ENCODE data around the gene LTO1.

- TF ChIP-seq, protein P1, sequence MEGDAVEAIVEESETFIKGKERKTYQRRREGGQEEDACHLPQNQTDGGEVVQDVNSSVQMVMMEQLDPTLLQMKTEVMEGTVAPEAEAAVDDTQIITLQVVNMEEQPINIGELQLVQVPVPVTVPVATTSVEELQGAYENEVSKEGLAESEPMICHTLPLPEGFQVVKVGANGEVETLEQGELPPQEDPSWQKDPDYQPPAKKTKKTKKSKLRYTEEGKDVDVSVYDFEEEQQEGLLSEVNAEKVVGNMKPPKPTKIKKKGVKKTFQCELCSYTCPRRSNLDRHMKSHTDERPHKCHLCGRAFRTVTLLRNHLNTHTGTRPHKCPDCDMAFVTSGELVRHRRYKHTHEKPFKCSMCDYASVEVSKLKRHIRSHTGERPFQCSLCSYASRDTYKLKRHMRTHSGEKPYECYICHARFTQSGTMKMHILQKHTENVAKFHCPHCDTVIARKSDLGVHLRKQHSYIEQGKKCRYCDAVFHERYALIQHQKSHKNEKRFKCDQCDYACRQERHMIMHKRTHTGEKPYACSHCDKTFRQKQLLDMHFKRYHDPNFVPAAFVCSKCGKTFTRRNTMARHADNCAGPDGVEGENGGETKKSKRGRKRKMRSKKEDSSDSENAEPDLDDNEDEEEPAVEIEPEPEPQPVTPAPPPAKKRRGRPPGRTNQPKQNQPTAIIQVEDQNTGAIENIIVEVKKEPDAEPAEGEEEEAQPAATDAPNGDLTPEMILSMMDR (IDR thresholded peaks at IDR 0.05) = no peak
- no peak for TF ChIP-seq POLR2A (IDR thresholded peaks at IDR 0.05)
Measured at GRCh38 chr11:69674267-69674885, 777 bp downstream of the LTO1 start.

Measured in body of pancreas (tissue), 4 donors.